K562 treated with DMSO at 1 percent for 4 hours (cell line): ENCODE measurements around the gene SP9. TPM values are rescaled to one million over a fixed set of nuclear protein-coding genes. Genes with fewer than 3 reads are reported as not detected.

Experiments used
- total RNA-seq: library from RNA; unstranded; fragments of 300-600 nt; gene quantifications from 2 replicates; pipeline ENCODE4 v1.2.3, GENCODE V29; 2022; ENCODE audit not compliant: insufficient read depth

SP9 gene
- total RNA-seq: 0.39 and 0.49 TPM in 2 replicates

DNA sequence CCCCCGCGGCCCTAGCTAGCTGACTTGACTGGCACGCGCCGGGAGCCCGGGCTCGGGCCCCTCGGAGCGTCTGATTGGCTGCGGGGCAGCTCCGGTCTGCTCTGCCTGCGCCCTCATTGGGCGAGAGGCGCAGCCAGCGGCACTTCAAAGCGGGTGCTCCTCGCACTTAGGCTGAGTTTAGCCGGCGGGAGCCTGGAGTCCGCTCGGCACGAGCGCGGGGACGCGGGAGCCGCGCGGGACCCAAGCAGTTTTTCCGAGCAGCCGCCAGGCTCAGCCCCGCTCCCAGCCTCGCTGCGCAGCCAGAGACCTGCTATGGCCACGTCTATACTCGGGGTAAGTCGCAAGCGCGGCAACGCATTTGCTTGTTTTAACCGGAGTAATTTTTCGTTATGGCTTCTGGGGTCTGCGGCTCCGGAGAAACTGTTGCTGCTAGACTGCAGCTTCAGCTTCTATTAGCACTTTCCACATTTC lies at the start of gene SP9:
Gene SP9, plus strand, starts transcription at position 174 of the 471 bp plus-strand sequence. Its CDS starts 139 bp downstream, at position 313.

Other genes with a start within 250 kb of the SP9 start
- 99.2 and 127 TPM in 2 replicates for gene OLA1, start 86.4 kb upstream of the SP9 start, total RNA-seq
- 13.7 and 15.6 TPM in 2 replicates for gene SCRN3, start 60.8 kb downstream of the SP9 start, total RNA-seq
- 0.13 TPM in 1 of 2 replicates, not detected in the other for gene GPR155, start 152.1 kb downstream of the SP9 start, total RNA-seq